ENCODE data around the gene NOD2.

Gene NOD2

GRCh38 chr16:50739031-50739430, 45.6 kb downstream of the NOD2 start:
- DNase-seq (ENCODE audit: low read depth, low spot score), result no peak
- peaks cover 14% of the 10 kb centered on the region for H3K27me3 ChIP-seq (ENCODE audit: insufficient read depth, insufficient read length)
- H3K9ac ChIP-seq (ENCODE audit: insufficient read length, low read depth), result no peak overlapping the region
- H3K4me1 ChIP-seq (ENCODE audit: insufficient read depth, insufficient read length), result no peaks in the 10 kb centered on the region
- no peak overlapping the region for H3K4me3 ChIP-seq (ENCODE audit: insufficient read length, low read depth)
- H3K36me3 ChIP-seq (ENCODE audit: insufficient read depth, insufficient read length, low read length), result no peaks in the 10 kb centered on the region
- no peaks in the 10 kb centered on the region for H3K9me3 ChIP-seq (ENCODE audit: insufficient read depth, low read length)
- TF ChIP-seq YY1 (IDR thresholded peaks at IDR 0.05; ENCODE audit: insufficient read depth, insufficient read length) (no peak), ZNF274 (IDR thresholded peaks at IDR 0.05; ENCODE audit: low read depth, low read length) (no peak), SUZ12 (IDR thresholded peaks at IDR 0.05; ENCODE audit: extremely low read depth, insufficient read depth, insufficient read length) (no peak)

DNA sequence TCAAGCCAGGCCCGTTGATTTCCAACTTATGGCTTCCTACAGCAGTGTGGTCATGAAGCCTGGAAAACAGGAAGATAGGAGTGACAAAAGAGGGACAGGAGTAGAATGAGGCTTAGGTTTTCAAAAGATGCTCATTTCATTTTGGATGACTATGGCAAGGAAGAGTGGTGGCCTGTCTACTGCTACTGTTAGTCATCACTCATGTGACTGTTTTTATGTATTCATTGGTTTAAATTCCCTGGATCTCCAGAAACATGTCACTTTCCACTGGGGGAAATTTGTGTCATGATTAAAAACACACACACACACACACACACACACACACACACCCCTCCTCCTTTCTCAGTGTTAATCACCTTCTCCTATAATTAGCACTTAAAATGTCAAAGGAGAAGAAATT, 47.3 kb downstream of the NOD2 start:
- Histone ChIP-seq H3K4me3 (ENCODE audit: insufficient read length, low read depth) (no peak overlapping the region), H3K27me3 (ENCODE audit: insufficient read depth, insufficient read length) (peaks cover 14% of the 10 kb centered on the region), H3K9ac (ENCODE audit: insufficient read length, low read depth) (no peak overlapping the region), H3K4me1 (ENCODE audit: insufficient read depth, insufficient read length) (no peaks in the 10 kb centered on the region), H3K36me3 (ENCODE audit: insufficient read depth, insufficient read length, low read length) (no peaks in the 10 kb centered on the region), H3K9me3 (ENCODE audit: insufficient read depth, low read length) (no peaks in the 10 kb centered on the region)
- TF ChIP-seq YY1 (IDR thresholded peaks at IDR 0.05; ENCODE audit: insufficient read depth, insufficient read length) (no peak), ZNF274 (IDR thresholded peaks at IDR 0.05; ENCODE audit: low read depth, low read length) (no peak), SUZ12 (IDR thresholded peaks at IDR 0.05; ENCODE audit: extremely low read depth, insufficient read depth, insufficient read length) (no peak)
- DNase-seq (ENCODE audit: low read depth, low spot score), result no peak

- Histone ChIP-seq H3K9ac (ENCODE audit: insufficient read length, low read depth) (no peak overlapping the region), H3K27me3 (ENCODE audit: insufficient read depth, insufficient read length) (peaks cover 14% of the 10 kb centered on the region), H3K9me3 (ENCODE audit: insufficient read depth, low read length) (no peaks in the 10 kb centered on the region), H3K36me3 (ENCODE audit: insufficient read depth, insufficient read length, low read length) (no peaks in the 10 kb centered on the region), H3K4me3 (ENCODE audit: insufficient read length, low read depth) (no peak overlapping the region), H3K4me1 (ENCODE audit: insufficient read depth, insufficient read length) (no peaks in the 10 kb centered on the region)
- DNase-seq (ENCODE audit: low read depth, low spot score), result no peak
- TF ChIP-seq ZNF274 (IDR thresholded peaks at IDR 0.05; ENCODE audit: low read depth, low read length), result no peak
- no peak for TF ChIP-seq YY1 (IDR thresholded peaks at IDR 0.05; ENCODE audit: insufficient read depth, insufficient read length)
- TF ChIP-seq SUZ12 (IDR thresholded peaks at IDR 0.05; ENCODE audit: extremely low read depth, insufficient read depth, insufficient read length), result no peak
Observed at GRCh38 chr16:50741225-50741780, 47.9 kb downstream of the NOD2 start.

DNA sequence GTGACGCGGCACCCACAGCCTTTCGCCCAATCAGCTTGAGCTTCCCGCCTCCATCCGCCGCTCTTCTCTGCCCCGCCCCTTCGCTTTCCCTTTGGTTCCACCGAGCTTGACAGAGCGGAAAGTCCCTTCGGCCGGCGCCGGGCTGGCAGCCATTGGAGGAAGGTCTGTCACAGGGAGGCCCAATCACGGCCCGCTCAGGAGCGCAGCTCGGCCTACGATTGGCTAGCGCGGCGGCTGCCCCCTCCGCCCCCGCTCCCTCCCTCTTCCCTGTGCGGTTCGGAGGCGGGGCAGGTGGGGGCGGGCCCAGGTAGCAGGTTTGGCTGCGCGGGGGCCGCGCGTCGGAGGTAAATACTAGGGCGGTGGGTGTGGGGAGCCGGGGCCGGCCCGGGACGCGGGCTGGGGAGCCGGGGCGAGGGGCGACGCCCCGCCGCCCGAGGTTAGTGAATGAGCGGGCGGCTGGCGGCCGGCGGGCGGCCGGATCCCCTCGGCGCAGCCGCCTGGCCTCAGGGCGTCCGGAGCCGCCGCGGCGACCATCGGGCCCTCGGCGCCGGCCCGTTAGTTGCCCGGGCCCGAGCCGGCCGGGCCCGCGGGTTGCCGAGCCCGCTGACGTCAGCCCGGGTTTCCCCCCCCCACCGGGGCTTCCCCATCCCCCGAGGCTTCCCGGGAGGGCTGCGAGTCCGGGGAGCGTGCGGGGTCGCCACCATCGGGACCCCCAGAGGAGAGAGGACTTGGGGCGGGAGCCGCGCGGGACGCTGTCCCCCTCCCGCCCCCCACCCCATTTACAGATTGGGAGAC, 48.6 kb downstream of the NOD2 start, which contains the start of gene CYLD:
Gene CYLD (plus strand): TSS at position 306 of the 795 bp plus-strand sequence. CDS start 7,613 bp downstream, outside the sequence.
- Histone ChIP-seq H3K9me3 (ENCODE audit: insufficient read depth, low read length) (no peaks in the 10 kb centered on the region), H3K36me3 (ENCODE audit: insufficient read depth, insufficient read length, low read length) (no peaks in the 10 kb centered on the region), H3K9ac (ENCODE audit: insufficient read length, low read depth) (peak within 1 kb of the TSS; percentile 66), H3K4me1 (ENCODE audit: insufficient read depth, insufficient read length) (no peaks in the 10 kb centered on the region), H3K27me3 (ENCODE audit: insufficient read depth, insufficient read length) (peaks cover 12% of the 10 kb centered on the region), H3K4me3 (ENCODE audit: insufficient read length, low read depth) (peak within 1 kb of the TSS; percentile 62)
- peak; percentile 99 for DNase-seq (ENCODE audit: low read depth, low spot score)
- TF ChIP-seq ZNF274 (IDR thresholded peaks at IDR 0.05; ENCODE audit: low read depth, low read length), result no peak
- TF ChIP-seq YY1 (IDR thresholded peaks at IDR 0.05; ENCODE audit: insufficient read depth, insufficient read length), result peak; percentile 88
- no peak for TF ChIP-seq SUZ12 (IDR thresholded peaks at IDR 0.05; ENCODE audit: extremely low read depth, insufficient read depth, insufficient read length)

DNA sequence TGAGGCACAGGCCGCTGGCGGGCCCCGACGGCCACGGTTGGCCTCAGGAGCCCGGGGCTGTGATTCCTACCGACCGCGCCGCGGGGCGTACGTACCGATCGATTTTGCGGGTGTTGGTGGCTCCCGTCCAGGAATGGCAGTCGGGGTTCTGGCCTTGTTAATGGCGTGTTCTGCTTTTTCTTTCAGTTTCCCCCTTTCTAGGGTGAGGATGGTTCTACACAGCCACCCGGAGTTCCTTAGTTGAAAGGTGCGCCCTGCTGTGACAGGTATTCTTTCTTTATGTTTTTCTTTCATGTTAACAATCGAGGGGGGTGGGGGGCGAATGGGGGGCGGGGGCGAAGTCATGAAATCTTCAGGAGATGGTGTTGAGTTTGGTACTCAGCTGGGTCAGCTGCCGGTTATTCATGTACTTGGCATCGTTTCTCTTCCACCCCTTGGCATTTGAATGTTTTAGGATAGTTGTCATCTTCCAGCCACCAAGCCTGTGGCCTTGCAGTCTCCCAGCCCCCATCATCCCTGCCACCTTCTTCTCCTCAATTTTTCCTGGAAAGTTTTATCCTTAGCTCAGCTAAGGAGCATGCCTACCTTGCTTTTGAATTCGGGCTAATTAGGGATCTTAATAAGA, 49.3 kb downstream of the NOD2 start:
- peak overlapping the region; percentile 66 for H3K9ac ChIP-seq (ENCODE audit: insufficient read length, low read depth)
- no peaks in the 10 kb centered on the region for H3K36me3 ChIP-seq (ENCODE audit: insufficient read depth, insufficient read length, low read length)
- no peak for TF ChIP-seq SUZ12 (IDR thresholded peaks at IDR 0.05; ENCODE audit: extremely low read depth, insufficient read depth, insufficient read length)
- TF ChIP-seq ZNF274 (IDR thresholded peaks at IDR 0.05; ENCODE audit: low read depth, low read length), result no peak
- no peak for TF ChIP-seq YY1 (IDR thresholded peaks at IDR 0.05; ENCODE audit: insufficient read depth, insufficient read length)
- H3K27me3 ChIP-seq (ENCODE audit: insufficient read depth, insufficient read length), result peaks cover 12% of the 10 kb centered on the region
- DNase-seq (ENCODE audit: low read depth, low spot score), result no peak
- peak overlapping the region; percentile 62 for H3K4me3 ChIP-seq (ENCODE audit: insufficient read length, low read depth)
- H3K9me3 ChIP-seq (ENCODE audit: insufficient read depth, low read length), result no peaks in the 10 kb centered on the region
- H3K4me1 ChIP-seq (ENCODE audit: insufficient read depth, insufficient read length), result no peaks in the 10 kb centered on the region

- no peak for DNase-seq (ENCODE audit: low read depth, low spot score)
- no peak for TF ChIP-seq SUZ12 (IDR thresholded peaks at IDR 0.05; ENCODE audit: extremely low read depth, insufficient read depth, insufficient read length)
- no peak for TF ChIP-seq YY1 (IDR thresholded peaks at IDR 0.05; ENCODE audit: insufficient read depth, insufficient read length)
- TF ChIP-seq ZNF274 (IDR thresholded peaks at IDR 0.05; ENCODE audit: low read depth, low read length), result no peak
- no peaks in the 10 kb centered on the region for H3K36me3 ChIP-seq (ENCODE audit: insufficient read depth, insufficient read length, low read length)
- H3K9me3 ChIP-seq (ENCODE audit: insufficient read depth, low read length), result no peaks in the 10 kb centered on the region
- no peak overlapping the region for H3K4me3 ChIP-seq (ENCODE audit: insufficient read length, low read depth)
- no peaks in the 10 kb centered on the region for H3K4me1 ChIP-seq (ENCODE audit: insufficient read depth, insufficient read length)
- H3K27me3 ChIP-seq (ENCODE audit: insufficient read depth, insufficient read length), result peaks cover 12% of the 10 kb centered on the region
- H3K9ac ChIP-seq (ENCODE audit: insufficient read length, low read depth), result no peak overlapping the region
Observed at GRCh38 chr16:50743581-50744225, 50.3 kb downstream of the NOD2 start.
